ENCODE results near the gene SLC9A9.

DNA sequence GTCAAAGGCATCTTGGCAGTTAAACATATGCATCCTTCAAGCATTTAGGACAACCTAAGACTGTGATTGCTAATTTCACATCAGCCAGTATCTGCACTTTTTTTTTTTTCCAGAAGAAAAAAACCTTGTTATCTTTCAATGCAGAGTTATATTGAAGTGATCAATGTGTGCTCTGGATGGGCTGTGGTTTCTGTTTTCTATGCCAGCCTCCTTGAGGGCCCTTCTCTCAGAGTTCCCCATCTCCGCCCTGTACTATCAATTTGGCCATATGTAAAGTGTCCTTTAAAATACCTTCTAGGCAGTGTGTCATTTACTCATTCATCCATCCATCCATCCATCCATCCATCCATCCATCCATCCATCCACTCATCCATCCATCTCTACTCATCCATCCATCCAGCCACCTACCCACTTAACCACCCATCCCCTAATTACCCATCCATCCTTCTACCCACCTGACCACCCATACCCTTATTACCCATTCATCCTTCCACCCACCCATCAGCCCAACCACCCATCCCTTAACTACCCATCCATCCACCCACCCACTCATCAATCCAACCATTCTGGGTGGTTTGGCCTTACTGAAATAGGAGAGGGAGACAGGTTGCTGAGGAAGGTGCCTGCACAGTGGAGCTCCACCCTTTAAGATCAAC, 406.6 kb downstream of the SLC9A9 start:
- TF ChIP-seq, protein P1, sequence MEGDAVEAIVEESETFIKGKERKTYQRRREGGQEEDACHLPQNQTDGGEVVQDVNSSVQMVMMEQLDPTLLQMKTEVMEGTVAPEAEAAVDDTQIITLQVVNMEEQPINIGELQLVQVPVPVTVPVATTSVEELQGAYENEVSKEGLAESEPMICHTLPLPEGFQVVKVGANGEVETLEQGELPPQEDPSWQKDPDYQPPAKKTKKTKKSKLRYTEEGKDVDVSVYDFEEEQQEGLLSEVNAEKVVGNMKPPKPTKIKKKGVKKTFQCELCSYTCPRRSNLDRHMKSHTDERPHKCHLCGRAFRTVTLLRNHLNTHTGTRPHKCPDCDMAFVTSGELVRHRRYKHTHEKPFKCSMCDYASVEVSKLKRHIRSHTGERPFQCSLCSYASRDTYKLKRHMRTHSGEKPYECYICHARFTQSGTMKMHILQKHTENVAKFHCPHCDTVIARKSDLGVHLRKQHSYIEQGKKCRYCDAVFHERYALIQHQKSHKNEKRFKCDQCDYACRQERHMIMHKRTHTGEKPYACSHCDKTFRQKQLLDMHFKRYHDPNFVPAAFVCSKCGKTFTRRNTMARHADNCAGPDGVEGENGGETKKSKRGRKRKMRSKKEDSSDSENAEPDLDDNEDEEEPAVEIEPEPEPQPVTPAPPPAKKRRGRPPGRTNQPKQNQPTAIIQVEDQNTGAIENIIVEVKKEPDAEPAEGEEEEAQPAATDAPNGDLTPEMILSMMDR (IDR thresholded peaks at IDR 0.05): no peak
- TF ChIP-seq POLR2A (IDR thresholded peaks at IDR 0.05): no peak

Measured in uterus (tissue), 2 donors.